Stimulated activated CD8-positive, alpha-beta memory T cell treated with anti-CD3 and anti-CD28 coated beads, Interleukin-12 subunit alpha, Interleukin-12 subunit beta, amount 100 ng/mL, for 1 hour (primary cell): ENCODE data around the gene AMPD3.

Source experiments
- DNase-seq: peaks from one replicate; pipeline ENCODE4 v3.0.0-alpha.2; 2020; ENCODE audit warnings: low read depth

The AMPD3 gene

DNA sequence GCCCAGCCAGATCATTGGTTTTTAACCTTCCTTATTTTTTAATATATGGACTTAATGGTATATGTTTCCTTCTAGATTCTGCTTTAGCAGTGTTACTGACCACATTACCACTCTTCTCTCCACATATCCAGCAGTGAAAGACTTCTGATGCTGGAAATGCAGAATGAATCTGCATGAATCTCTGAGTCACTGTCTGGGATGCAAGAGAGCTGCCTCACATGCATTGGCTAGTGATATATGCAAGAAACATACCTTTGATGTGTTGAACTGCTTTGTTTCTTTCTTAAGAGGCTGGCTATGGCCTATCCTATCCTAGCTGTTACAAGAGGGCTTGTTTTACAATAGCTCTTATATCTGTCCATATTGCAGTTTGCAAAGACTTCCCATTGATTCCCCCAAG lies 16.6 kb upstream of the AMPD3 start:
- DNase-seq, result no peak

DNA sequence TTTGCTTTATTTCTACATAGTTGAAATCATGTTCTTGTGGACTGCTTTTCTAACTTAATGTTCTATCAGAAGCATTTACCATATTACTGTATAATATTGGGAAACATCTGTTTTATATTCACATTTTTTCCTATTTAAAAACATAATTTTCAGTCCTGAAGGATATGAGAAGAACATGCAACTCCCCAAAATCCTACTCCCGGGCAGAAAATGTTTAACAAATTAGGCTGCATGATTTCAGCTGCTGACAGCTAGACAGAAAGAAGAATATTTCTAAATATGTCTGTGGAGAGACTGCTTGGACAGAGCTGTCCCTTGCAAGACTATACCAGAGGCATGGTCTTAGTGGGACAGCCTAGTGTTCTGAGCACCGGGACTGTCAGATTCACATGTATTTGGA lies 15.7 kb upstream of the AMPD3 start:
- DNase-seq, result no peak

DNA sequence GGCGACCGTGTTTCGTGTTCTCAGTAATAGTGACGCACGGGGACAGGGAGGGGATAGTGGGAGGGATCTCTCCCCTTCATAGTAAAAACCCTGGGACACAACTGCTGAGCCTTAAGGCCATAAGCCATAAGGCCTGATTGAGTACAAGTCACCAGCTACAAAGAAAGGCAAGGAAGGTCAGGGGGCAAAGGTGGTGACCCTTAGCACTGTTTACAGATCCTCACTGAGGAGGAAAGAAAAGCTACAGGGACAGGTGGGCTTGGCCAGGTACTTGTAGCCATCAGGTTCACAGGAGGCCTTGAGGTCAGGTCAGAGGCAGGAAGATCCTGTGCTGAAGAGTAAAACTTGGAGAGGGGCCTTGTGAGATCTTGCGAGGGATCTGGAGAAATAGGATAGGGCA lies 15.1 kb upstream of the AMPD3 start:
- DNase-seq, result no peak

DNA sequence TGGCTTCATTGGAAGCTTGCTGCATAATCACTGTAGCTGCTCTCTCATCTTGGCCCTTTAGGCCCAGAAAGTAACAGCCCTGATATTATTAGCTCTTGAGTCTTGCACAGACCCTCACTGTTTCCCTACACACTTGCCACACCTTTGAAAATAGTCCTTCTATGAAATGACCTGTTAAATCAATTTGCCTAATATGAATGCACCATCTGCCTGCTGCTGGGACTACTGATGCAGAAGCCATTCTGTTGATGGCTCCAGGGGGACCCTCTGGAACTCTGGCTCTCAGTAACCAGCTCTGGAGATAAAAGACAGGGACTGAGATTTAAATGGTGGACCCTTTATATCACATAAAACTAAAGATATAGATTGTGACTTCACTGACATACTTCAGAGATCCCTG lies 14.7 kb upstream of the AMPD3 start:
- DNase-seq, result no peak

DNA sequence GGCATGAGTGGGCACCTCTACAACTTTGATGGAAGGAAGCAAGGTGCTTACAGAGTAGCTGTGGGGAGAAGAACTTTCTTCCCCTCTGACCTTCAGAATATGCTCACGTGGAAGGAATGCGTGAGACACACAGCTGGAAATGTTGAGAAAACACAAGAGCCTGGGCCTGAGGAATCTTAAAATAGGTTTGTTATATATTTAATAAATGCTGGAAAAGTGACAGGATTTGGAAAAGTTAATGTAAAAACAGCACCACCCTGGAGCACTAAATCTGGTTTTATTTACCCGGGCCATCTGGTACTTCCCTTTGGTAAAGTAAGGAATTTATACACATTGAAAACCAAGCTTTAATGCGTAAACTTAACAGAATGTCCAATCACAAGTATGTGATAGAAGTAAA lies 14.0 kb upstream of the AMPD3 start:
- no peak for DNase-seq

DNA sequence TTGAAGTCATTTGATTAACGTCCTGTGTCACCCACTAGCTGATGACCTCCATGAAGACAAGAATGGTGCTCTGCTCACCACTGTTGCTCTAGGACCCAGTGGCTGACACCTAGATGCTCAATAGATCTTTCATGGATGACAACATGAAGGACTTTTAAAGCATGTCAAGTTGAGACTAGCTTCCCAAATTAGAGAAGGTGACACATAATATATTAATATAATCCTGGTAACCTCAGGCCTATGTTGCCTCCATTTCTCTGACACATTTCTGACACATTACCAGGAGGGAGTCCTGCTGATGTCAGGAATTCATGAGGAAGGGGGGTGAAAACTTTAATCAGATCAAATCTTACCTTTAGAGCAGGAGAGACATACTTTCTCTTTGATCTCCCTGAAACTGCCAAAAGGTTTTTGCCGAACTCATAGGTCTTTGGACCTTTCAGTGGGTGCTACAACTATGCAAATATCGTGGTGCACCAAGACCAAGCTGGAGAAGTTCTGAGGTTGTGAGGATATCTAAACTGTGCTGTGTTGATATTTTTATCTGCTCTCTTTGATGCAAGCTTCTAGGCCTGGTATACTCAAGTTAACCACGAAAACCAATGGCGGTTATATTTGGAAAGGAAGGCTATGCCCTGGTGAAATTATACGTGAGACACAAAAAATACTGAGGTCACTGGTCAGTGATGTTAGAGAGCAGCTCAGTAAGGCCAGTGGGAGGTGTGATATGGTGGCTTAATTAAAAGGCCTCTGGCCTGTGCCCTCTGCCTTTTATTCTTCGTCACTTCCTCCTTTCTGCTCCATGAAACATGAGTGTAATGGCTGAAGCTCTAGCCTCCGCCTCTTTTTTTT lies 13.2 kb upstream of the AMPD3 start:
- DNase-seq, result no peak

DNA sequence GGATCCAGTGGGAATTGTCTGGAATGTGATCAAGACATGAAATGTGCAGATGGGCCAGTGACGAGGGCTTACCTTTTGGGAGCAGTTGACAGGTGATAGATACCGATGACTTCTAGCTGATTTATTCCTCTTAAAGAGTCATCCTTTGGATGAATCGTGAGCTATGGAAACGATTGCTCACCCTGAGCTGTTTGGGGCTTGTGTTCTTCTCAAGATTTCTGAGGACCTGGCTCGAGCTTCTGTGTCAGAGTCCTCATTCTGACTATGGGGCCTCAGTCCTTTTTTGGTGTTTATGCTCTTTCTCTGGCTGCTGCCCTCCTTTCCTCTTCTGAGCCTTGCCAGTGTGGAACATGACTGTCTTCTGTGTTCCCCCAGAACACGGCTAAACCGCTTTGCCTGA lies 11.9 kb upstream of the AMPD3 start:
- DNase-seq, result no peak

DNA sequence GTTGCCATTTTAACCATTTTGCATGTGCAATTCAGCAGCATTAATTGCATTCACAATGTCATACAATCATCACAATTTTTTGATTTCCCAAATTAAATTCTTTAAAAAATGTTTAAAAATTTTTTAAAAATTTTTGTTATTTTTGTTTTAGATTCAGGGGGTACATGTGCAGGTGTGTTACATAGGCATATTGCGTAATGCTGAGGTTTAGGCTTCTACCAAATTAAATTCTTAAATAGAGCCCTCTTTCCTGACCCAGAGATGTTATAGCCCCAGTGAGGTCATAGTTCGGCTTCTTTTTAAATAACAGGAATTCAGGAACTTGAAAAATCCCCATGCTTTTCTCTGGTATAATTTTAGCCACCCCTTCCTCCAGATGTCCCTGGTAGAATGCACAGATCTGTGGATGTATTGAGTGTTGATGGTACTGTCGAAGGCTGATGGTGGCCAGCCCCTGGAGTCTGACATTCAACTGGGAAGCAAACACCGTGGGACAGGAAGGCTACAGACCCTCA lies 11.3 kb upstream of the AMPD3 start:
- no peak for DNase-seq

GRCh38 chr11:10444725-10445315 lies 10.2 kb upstream of the AMPD3 start:
- no peak for DNase-seq

- DNase-seq, result no peak
These were observed 7.6 kb upstream of the AMPD3 start for GRCh38 chr11:10447445-10447844.

GRCh38 chr11:10450462-10451425 lies 4.3 kb upstream of the AMPD3 start:
- DNase-seq, result no peak

DNA sequence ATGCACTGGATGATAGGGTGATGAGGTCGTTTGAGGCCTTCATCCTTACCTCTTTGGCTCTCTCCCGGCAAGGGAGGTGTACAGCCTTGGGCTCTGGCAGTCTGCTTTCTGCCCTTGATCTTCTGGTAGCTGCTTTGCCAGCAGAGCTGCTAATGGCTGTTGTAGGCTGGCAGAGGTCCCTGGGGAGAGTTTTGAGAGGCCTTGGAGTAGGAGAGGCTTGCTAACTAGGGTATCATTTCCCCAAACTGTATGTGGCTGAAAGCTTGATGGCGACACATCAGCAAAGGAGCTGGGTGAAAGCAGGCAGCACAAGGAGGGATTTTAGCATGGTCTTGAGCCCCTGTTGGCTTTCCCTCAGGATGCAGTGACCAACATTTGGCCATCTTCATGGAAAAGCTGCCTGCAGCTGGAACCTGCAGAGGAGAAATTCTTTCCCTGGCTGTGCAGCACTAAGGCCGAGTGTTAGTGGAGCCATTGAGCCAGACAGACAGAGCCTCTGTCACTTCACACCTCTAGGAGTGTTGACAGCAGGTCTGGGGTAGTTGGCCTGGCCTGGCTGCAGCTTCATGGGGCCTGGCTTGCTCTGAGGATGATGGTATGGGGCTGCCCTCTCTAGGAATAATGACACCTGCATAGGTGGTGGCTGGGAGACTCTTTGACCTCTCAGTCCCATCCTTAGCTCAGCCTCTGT lies 3.5 kb upstream of the AMPD3 start:
- no peak for DNase-seq

GRCh38 chr11:10452211-10452767 lies 2.8 kb upstream of the AMPD3 start:
- no peak for DNase-seq

DNA sequence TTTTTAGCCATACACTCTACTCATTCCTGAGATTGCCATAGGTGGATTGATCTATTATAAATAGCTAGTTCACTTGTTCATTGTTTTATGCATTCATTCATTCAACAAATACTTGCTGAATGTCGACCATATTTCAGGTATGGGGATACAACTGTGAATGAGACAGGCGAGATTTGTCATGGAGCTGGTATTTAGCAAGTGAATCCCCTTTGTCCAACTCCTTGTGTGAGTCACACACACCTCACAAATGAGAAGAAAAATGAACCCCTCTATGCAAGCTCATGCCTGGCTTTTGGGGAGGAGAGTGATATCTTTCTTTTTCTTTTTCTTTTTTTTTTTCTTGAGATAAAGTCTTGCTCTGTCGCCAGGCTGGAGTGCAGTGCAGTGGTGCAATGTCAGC lies 1.8 kb upstream of the AMPD3 start:
- DNase-seq, result no peak

DNA sequence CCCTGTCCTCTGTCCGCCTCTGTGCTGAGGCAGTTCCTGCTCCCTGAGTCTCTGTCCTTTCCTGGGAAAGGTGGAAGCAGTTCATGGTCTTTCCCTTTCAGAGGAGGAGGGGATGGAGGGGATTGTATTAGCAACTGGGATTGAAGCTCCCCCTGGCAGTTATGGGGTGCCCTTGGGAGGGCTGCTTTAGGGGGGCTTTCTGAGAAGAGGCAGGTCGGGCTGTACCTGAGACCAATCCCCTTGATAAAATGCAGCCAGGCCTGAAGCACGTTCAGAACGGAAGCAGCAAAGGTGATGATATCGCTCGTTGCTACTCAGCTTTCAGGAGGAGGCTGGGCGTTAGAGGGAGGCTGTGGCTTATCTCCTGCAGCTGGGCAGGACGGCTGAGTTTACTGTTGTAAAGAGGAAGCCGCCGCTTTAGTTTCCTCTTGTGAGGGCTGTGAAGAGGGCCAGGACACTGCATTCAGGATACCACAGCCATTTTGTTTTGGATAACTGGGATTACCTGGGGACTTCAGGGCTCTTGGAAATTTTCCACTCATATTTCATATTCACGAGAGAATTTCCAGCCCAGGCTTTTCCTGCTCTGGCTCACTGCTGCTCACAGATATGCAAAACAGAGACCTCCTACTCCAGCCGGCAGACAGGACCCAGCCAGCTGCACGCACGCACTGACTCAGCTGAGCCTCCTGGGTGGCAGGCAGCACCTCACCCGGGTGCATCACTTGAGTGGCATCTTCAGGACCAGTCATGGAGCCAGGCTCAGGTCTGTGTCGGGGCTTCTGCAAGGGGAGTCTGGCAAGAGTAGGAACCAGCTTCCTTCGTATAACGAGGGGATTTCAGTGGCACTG lies 798 bp downstream of the AMPD3 start:
- peak; percentile 45 for DNase-seq

DNA sequence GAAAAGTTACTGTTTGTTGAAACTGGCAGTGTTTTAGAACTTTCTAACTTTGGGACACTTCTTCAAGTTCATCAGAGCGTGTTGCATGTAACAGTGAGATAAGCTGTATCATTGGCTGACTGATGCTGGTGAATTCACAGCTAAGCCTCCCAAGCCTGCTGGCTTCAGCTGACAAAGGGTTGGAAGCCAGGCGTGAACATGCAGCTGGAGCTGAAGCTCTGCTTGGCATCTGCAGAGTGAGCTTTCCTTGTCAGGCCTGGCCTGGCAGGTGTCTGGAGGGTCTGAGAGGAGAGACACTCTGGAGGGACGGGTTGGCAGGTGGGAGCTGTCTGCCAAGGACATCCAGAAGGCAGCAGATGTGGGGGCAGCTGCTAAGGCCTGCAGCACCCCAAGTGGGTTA lies 1.5 kb downstream of the AMPD3 start:
- DNase-seq, result no peak

GRCh38 chr11:10457901-10458300 lies 2.8 kb downstream of the AMPD3 start:
- DNase-seq, result no peak

DNA sequence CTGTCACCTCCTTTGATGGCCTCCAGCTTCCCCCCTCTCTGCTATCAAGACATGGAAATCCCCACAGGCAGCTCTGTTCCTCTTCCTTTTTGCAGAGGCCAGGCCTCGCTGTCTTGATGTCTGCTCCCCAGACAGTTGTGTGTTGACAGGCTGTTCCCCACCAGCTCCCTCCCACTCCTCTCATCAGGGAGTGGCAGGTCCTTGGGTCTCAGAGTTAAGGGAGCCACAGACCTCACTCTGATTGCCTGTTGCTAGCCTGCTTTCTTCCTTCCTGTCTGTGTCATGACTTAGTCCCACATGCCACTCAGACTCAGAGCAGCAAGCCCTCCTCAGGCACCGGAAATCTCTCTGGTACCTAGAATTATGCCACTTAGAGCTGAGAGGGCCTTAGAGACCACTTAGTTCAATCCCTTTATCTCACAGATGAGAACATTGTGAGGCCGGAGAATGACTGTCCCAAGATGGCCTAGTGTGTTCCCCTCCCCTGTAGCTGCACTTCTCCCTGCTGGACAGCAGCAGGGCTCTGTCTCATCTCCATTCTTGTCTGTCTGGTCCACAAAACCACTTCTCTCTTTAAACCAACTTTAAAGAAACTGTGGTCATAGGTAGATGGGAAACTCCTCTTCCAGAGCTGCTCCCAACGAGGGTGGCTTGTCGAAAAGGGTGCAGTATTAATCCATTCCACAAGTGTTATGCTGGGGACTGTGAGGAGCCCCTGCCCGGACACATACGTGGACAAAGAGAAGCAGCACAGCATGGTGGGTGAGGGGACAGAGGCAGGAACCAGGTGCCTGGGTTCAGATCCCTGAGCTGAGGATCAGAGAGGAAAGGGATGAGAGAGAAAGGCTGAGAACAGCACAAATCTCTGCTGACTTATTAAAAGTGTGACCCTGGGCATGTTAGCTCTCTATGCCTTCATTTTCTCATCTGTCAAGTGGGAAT lies 4.2 kb downstream of the AMPD3 start:
- peak; percentile 21 for DNase-seq

- DNase-seq, result no peak
These were observed 5.7 kb downstream of the AMPD3 start for GRCh38 chr11:10460611-10461275.
